Measurements from ENCODE around the gene MALAT1. TPM values are rescaled to one million over a fixed set of nuclear protein-coding genes. Genes with fewer than 3 reads are reported as not detected.

Gene MALAT1
- total and polyA plus RNA-seq, 2 of the 13 experiments (the other 11 are each of a cell fraction or from before 2014, with no cell fraction given), result 143 to 1,237 TPM

DNA sequence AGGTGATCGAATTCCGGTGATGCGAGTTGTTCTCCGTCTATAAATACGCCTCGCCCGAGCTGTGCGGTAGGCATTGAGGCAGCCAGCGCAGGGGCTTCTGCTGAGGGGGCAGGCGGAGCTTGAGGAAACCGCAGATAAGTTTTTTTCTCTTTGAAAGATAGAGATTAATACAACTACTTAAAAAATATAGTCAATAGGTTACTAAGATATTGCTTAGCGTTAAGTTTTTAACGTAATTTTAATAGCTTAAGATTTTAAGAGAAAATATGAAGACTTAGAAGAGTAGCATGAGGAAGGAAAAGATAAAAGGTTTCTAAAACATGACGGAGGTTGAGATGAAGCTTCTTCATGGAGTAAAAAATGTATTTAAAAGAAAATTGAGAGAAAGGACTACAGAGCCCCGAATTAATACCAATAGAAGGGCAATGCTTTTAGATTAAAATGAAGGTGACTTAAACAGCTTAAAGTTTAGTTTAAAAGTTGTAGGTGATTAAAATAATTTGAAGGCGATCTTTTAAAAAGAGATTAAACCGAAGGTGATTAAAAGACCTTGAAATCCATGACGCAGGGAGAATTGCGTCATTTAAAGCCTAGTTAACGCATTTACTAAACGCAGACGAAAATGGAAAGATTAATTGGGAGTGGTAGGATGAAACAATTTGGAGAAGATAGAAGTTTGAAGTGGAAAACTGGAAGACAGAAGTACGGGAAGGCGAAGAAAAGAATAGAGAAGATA is at the start of gene MALAT1 (continued):
- TF ChIP-seq, protein P1, sequence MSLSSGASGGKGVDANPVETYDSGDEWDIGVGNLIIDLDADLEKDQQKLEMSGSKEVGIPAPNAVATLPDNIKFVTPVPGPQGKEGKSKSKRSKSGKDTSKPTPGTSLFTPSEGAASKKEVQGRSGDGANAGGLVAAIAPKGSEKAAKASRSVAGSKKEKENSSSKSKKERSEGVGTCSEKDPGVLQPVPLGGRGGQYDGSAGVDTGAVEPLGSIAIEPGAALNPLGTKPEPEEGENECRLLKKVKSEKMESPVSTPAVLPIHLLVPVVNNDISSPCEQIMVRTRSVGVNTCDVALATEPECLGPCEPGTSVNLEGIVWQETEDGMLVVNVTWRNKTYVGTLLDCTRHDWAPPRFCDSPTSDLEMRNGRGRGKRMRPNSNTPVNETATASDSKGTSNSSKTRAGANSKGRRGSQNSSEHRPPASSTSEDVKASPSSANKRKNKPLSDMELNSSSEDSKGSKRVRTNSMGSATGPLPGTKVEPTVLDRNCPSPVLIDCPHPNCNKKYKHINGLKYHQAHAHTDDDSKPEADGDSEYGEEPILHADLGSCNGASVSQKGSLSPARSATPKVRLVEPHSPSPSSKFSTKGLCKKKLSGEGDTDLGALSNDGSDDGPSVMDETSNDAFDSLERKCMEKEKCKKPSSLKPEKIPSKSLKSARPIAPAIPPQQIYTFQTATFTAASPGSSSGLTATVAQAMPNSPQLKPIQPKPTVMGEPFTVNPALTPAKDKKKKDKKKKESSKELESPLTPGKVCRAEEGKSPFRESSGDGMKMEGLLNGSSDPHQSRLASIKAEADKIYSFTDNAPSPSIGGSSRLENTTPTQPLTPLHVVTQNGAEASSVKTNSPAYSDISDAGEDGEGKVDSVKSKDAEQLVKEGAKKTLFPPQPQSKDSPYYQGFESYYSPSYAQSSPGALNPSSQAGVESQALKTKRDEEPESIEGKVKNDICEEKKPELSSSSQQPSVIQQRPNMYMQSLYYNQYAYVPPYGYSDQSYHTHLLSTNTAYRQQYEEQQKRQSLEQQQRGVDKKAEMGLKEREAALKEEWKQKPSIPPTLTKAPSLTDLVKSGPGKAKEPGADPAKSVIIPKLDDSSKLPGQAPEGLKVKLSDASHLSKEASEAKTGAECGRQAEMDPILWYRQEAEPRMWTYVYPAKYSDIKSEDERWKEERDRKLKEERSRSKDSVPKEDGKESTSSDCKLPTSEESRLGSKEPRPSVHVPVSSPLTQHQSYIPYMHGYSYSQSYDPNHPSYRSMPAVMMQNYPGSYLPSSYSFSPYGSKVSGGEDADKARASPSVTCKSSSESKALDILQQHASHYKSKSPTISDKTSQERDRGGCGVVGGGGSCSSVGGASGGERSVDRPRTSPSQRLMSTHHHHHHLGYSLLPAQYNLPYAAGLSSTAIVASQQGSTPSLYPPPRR (CRISPR knock-in tag; IDR thresholded peaks at IDR 0.05; ENCODE audit: borderline replicate concordance), result no peak; the same call in 1 of the 2 replicates
- TF ChIP-seq TRIM24 (CRISPR knock-in tag; IDR thresholded peaks at IDR 0.05) (no peak), TSC22D2 (CRISPR knock-in tag; IDR thresholded peaks at IDR 0.05; ENCODE audit: borderline replicate concordance) (peak; percentile 89; the same call in 1 of the 2 replicates), ZNF430 (CRISPR knock-in tag; IDR thresholded peaks at IDR 0.05) (no peak; the same call in 1 of the 2 replicates), MAFK (conservative IDR thresholded peaks at IDR 0.05 in 1 of 2, IDR thresholded peaks at IDR 0.05 in 1 of 2; ENCODE audit: low read length in 2 of 2) (no peak), ZNF746 (CRISPR knock-in tag; IDR thresholded peaks at IDR 0.05) (peak; percentile 64; the same call in 1 of the 2 replicates), MATR3 (CRISPR knock-in tag; IDR thresholded peaks at IDR 0.05) (no peak), PAF1 (CRISPR knock-in tag; IDR thresholded peaks at IDR 0.05) (no peak; the same call in 1 of the 2 replicates), ZNF563 (CRISPR knock-in tag; IDR thresholded peaks at IDR 0.05) (0 out of 2 replicates have a peak, but pooled peaks have one; percentile 40), NR1H2 (CRISPR knock-in tag; IDR thresholded peaks at IDR 0.05; ENCODE audit: borderline replicate concordance, low read depth) (no peak), ETV5 (CRISPR knock-in tag; IDR thresholded peaks at IDR 0.05; ENCODE audit: borderline replicate concordance) (peak; percentile 94), YEATS4 (CRISPR knock-in tag; IDR thresholded peaks at IDR 0.05; ENCODE audit: borderline replicate concordance) (peak; percentile 92), ZNF225 (CRISPR knock-in tag; IDR thresholded peaks at IDR 0.05) (no peak), ZNF709 (CRISPR knock-in tag; IDR thresholded peaks at IDR 0.05) (no peak)
- TF ChIP-seq, protein P2, sequence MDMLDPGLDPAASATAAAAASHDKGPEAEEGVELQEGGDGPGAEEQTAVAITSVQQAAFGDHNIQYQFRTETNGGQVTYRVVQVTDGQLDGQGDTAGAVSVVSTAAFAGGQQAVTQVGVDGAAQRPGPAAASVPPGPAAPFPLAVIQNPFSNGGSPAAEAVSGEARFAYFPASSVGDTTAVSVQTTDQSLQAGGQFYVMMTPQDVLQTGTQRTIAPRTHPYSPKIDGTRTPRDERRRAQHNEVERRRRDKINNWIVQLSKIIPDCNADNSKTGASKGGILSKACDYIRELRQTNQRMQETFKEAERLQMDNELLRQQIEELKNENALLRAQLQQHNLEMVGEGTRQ (IDR thresholded peaks at IDR 0.05; ENCODE audit: low read depth, low read length), result no peak
- TF ChIP-seq, protein P2 (CRISPR knock-in tag; IDR thresholded peaks at IDR 0.05; ENCODE audit: borderline replicate concordance), result peak; percentile 29; the same call in 1 of the 2 replicates
- TF ChIP-seq, protein P3, sequence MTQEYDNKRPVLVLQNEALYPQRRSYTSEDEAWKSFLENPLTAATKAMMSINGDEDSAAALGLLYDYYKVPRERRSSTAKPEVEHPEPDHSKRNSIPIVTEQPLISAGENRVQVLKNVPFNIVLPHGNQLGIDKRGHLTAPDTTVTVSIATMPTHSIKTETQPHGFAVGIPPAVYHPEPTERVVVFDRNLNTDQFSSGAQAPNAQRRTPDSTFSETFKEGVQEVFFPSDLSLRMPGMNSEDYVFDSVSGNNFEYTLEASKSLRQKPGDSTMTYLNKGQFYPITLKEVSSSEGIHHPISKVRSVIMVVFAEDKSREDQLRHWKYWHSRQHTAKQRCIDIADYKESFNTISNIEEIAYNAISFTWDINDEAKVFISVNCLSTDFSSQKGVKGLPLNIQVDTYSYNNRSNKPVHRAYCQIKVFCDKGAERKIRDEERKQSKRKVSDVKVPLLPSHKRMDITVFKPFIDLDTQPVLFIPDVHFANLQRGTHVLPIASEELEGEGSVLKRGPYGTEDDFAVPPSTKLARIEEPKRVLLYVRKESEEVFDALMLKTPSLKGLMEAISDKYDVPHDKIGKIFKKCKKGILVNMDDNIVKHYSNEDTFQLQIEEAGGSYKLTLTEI (CRISPR knock-in tag; conservative IDR thresholded peaks at IDR 0.05), result no peak
- TF ChIP-seq, protein P4, sequence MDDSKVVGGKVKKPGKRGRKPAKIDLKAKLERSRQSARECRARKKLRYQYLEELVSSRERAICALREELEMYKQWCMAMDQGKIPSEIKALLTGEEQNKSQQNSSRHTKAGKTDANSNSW (CRISPR knock-in tag; IDR thresholded peaks at IDR 0.05; ENCODE audit: borderline replicate concordance), result no peak

Measured in HepG2 (cell line).